ENCODE measurements around the gene PRLR.

- TF ChIP-seq CTCF (IDR thresholded peaks at IDR 0.05) = no peak
- no peak for TF ChIP-seq POLR2A (IDR thresholded peaks at IDR 0.05)
Observed at GRCh38 chr5:35237580-35238376, 7.5 kb upstream of the PRLR start.

Measured in Peyer's patch (tissue), 4 donors.